ENCODE measurements around the gene HS3ST3A1. TPM values are rescaled to one million over a fixed set of nuclear protein-coding genes. Genes with fewer than 3 reads are reported as not detected.

HS3ST3A1 gene
- total RNA-seq, 1 experiment from 2014 or later, result not detected

- no peak overlapping the region for H3K4me3 ChIP-seq (replicated peaks in 1 of 2; ENCODE audit: low read depth in 1 of 2, low read length in 2 of 2)
- DNase-seq (ENCODE audit: low read depth, low spot score) (peak; percentile 27), ATAC-seq (peak; percentile 59)
- H3K9ac ChIP-seq (ENCODE audit: low read length), result no peak overlapping the region
- 0 out of 4 replicates have a peak, but pooled peaks cover 0 to 2% of the 10 kb centered on the region in 2 experiments for H3K4me1 ChIP-seq (ENCODE audit: control insufficient read depth in 1 of 2, insufficient read depth in 2 of 2, low read length in 2 of 2)
- no peaks in the 10 kb centered on the region for H4K20me1 ChIP-seq (ENCODE audit: insufficient read depth)
- no peak for TF ChIP-seq EZH2phosphoT487 (IDR thresholded peaks at IDR 0.05; ENCODE audit: borderline replicate concordance)
- no peak for TF ChIP-seq ELF1 (IDR thresholded peaks at IDR 0.05; ENCODE audit: borderline replicate concordance, low read depth)
- TF ChIP-seq TCF7L2 (IDR thresholded peaks at IDR 0.05; ENCODE audit: borderline replicate concordance, extremely low read depth, insufficient read depth, insufficient read length), result no peak
- TF ChIP-seq RAD21 (IDR thresholded peaks at IDR 0.05; ENCODE audit: low read depth), result peak; percentile 71
- peak; percentile 59 to 70 (median 67) for TF ChIP-seq CTCF (IDR thresholded peaks at IDR 0.05 in 2 of 3, conservative IDR thresholded peaks at IDR 0.05 in 1 of 3; ENCODE audit: borderline replicate concordance in 1 of 3, insufficient read depth in 1 of 3, low read depth in 2 of 3, low read length in 2 of 3)
- intact Hi-C loops (cut with micrococcal nuclease), result loop anchor here (1.0 to 10.0 kb wide), 6 partner anchors 261 to 1577 kb away; partner anchors contain the start of gene COX10
- H3K9me3 ChIP-seq (ENCODE audit: control insufficient read depth in 1 of 2, insufficient read depth in 1 of 2, low read depth in 1 of 2, low read length in 2 of 2), result no peaks in the 10 kb centered on the region
- H3K9me2 ChIP-seq (ENCODE audit: insufficient read depth), result no peaks in the 10 kb centered on the region
- BruUV-seq (replicated peaks), result no TSS peak
- H3K79me2 ChIP-seq (ENCODE audit: insufficient read depth, low read length), result no peaks in the 10 kb centered on the region
- no peak overlapping the region for H2AFZ ChIP-seq (ENCODE audit: low read depth, low read length, poor library complexity, severe bottlenecking)
- POLR2A ChIA-PET, result interaction anchor here (0.7 kb wide), 1 partner anchor 703 kb away, joined by 5 read pairs; the partner anchor contains the start of gene HS3ST3B1
- CTCF ChIA-PET, result interaction anchor here (0.6 to 3.2 kb wide), 6 partner anchors 10 to 1558 kb away, joined by 3 to 38 read pairs (median 3); partner anchors contain the start of gene HS3ST3B1
- H3K27me3 ChIP-seq (ENCODE audit: insufficient read depth, low read length), result 0 out of 2 replicates have a peak, but pooled peaks cover under 1% of the 10 kb centered on the region
- H3K4me2 ChIP-seq (ENCODE audit: low read length), result no peak overlapping the region
- RAD21 ChIA-PET (ENCODE audit: low non-redundant PET in 1 of 2, low total read pairs in 2 of 2, uncharacterized antibody in 2 of 2, unreplicated experiment in 2 of 2), result interaction anchor here in 1 of 2 experiments (0.6 to 0.8 kb wide), 2 partner anchors 703 to 704 kb away, joined by 3 to 4 read pairs; partner anchors contain the start of gene HS3ST3B1
- H3K27ac ChIP-seq (ENCODE audit: low read depth, low read length), result no peak overlapping the region
- H3K36me3 ChIP-seq (ENCODE audit: control insufficient read depth in 1 of 2, insufficient read depth in 2 of 2, low read length in 2 of 2), result no peaks in the 10 kb centered on the region
These were observed 3.9 kb downstream of the HS3ST3A1 start for GRCh38 chr17:13597723-13598347.
